HG03558 (cell line): Measurements from ENCODE around the gene THAP12.

Experiments
- ATAC-seq: cut with Tn5 transposase; IDR thresholded peaks from one replicate; pipeline ENCODE4 v1.9.1; 2021; ENCODE audit warnings: moderate number of reproducible peaks; ENCODE audit not compliant: unreplicated experiment; ENCODE audit errors: extremely low read depth

The THAP12 gene

DNA sequence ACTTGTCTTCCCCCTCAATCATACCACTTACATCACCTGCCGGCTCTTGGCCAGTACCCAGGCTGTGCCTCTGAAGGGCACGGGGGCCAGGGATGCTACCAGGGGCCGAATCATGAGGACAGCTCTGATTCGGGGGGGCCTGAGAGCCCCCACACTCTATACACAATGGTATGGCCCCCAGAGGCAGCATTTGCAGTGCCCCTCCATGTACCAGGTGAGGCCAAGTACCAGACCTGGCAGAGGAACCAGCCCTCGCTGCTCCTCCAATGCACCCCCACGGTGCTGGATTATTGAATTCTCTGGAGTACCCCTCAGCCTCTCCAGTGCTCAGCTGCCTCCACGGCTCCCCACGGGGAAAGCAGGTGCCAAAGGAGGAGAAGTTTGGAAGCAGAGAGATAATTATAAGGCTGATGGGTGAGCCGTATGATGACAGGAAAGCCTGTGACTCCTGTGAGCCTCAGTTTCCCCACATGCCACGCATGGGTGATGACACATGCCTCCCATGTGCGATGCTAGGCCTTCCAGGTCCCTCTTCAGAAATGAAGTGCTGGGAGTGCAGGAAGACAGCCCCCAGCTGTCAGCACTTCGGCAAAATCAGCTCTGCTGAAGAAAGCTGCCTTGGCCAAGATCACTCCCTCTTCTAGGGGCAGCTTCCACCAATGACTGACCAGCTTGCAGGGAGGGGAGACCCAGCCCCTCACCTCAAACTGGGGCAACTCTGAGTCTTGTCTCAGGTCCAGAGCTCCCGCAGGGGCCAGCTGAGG is 69.9 kb downstream of the THAP12 start:
- ATAC-seq, result no peak

DNA sequence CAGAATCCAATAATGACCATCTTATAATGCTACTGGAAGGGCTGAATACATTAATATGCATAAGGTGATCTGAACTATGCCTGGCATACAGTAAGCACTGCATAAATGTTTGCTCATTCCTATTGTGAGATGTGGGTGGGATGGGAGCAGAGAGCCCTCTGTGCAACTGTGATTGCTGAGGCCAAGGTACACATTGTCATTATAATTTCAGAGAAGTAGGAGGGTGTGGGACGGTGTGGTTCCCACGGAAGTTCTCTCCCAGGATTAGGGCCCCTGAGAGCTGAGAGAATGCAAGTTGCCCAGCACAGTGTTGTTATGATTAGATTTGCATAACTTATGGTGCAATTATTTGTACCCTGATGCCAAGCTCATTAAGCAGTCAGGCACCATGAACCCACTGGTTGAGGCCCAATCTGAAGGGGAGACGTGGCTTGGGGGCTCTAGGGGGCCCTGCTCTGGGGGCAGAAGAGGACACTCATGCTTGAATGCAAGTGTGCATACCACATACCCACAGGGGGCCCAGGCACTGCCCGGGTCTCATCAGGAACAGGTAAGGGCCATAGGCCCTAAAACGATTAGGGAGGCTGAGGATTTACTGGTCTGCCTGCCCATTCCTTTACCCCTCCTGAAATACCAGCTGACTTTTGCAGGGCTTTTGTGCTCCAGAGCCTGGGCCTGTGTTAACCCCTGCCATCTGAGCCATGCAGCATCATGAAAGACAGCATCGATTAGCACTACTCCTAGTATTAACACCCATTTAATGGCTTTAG is 72.8 kb downstream of the THAP12 start:
- no peak for ATAC-seq

DNA sequence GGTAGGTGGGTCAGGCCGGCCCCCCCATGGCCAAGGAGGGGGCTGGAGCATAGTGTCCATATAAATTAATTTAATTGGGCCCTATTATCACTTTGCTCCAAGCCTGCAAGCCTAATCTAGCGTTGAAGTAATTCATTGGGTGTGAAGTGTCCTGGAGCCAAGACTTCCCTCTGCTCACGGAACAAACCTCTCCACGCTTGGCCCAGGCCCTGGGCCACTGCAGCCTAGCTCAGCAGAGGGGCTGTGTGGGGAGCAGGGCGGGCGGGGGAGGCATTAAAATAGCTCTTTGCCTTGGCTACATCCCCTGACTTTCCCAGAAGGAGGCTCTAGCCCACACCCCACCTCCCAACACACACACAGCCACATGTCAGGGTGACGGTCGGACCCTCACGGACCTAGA is 73.5 kb downstream of the THAP12 start:
- no peak for ATAC-seq

DNA sequence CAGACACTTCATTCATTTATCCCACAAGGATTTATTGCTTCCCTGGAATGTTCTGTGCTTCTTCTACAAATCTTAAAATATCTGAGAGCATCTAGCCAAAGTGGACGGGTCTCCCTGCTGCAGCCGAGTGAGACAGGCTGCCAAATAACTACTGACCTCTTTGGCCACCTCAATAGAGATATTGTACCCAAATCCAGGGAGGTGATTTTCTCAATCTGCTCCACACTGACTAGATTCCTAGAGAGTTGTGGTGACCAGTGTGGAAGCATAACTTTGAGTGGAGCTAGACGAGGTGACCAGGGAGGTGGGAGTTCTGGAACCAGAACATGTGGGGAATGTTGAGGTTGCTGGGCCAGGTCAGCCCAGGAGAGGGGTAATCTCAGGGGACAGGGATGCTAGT is 77.5 kb downstream of the THAP12 start:
- no peak for ATAC-seq

DNA sequence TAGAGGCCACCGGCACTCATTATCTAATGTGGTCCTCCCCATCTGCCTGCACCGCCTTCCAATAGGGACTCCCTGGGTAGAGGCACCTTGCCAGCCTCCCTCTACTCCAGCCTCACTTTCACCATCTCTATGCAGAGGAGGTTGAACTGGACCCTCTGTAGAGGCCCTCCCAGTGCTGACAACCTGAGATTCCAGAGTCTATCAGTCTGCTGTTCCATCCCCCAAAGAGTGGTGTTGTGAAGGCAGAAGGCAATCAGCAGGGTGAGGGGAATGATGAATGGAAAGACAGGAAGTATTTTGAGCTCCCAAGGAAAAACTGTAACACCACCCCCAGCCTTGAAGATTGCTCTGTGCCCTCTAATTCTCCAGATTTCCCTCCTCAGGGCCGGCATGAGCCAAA is 77.9 kb downstream of the THAP12 start:
- no peak for ATAC-seq
